IPS-11a (cell line): Measurements from ENCODE around the gene IKBKE.

ENCODE experiments used
- H3K4me3 ChIP-seq: one replicate; pipeline ENCODE4 v1.5.1; 2013; ENCODE audit warnings: low read depth, low read length, control low read depth

Gene IKBKE

GRCh38 chr1:206495011-206495461, 24.8 kb downstream of the IKBKE start:
- H3K4me3 ChIP-seq, result no peak overlapping the region

- no peak overlapping the region for H3K4me3 ChIP-seq
Observed at GRCh38 chr1:206495493-206496046, 25.3 kb downstream of the IKBKE start.

- no peak overlapping the region for H3K4me3 ChIP-seq
Observed at GRCh38 chr1:206496131-206496793, 26.0 kb downstream of the IKBKE start.

GRCh38 chr1:206497363-206497762, 27.1 kb downstream of the IKBKE start:
- H3K4me3 ChIP-seq, result no peak overlapping the region

GRCh38 chr1:206497774-206498173, 27.5 kb downstream of the IKBKE start:
- no peak overlapping the region for H3K4me3 ChIP-seq

- no peak overlapping the region for H3K4me3 ChIP-seq
Observed at GRCh38 chr1:206498685-206499084, 28.4 kb downstream of the IKBKE start.

GRCh38 chr1:206500046-206500445, 29.8 kb downstream of the IKBKE start:
- no peak overlapping the region for H3K4me3 ChIP-seq

- H3K4me3 ChIP-seq, result no peak overlapping the region
Observed at GRCh38 chr1:206501881-206502280, 31.6 kb downstream of the IKBKE start.

- no peak overlapping the region for H3K4me3 ChIP-seq
Observed at GRCh38 chr1:206502403-206502802, 32.1 kb downstream of the IKBKE start.

- no peak overlapping the region for H3K4me3 ChIP-seq
Observed at GRCh38 chr1:206502812-206503211, 32.5 kb downstream of the IKBKE start.

- H3K4me3 ChIP-seq, result no peak overlapping the region
Observed at GRCh38 chr1:206503591-206504362, 33.5 kb downstream of the IKBKE start.

- no peak overlapping the region for H3K4me3 ChIP-seq
Observed at GRCh38 chr1:206504363-206504713, 34.1 kb downstream of the IKBKE start.

- no peak overlapping the region for H3K4me3 ChIP-seq
Observed at GRCh38 chr1:206505702-206506355, 35.6 kb downstream of the IKBKE start.

GRCh38 chr1:206506405-206507283, 36.4 kb downstream of the IKBKE start:
- peak overlapping the region; percentile 48 for H3K4me3 ChIP-seq

GRCh38 chr1:206507284-206508129, 37.2 kb downstream of the IKBKE start, which contains the start of gene RASSF5:
Gene RASSF5 (plus strand): TSS chr1:206507531. CDS start chr1:206507603, 72 bp downstream.
- peak within 1 kb of the TSS; percentile 48 for H3K4me3 ChIP-seq

- peak overlapping the region; percentile 48 for H3K4me3 ChIP-seq
Observed at GRCh38 chr1:206508130-206508889, 38.0 kb downstream of the IKBKE start.

- H3K4me3 ChIP-seq, result no peak overlapping the region
Observed at GRCh38 chr1:206508956-206509355, 38.7 kb downstream of the IKBKE start.

GRCh38 chr1:206509612-206510257, 39.5 kb downstream of the IKBKE start:
- no peak overlapping the region for H3K4me3 ChIP-seq
